GM21367 (cell line): ENCODE data around the gene RCOR1.
"Not testable (repeated sequence)": the region's sequence is repeated elsewhere in the genome, so short reads cannot be mapped to it uniquely, and the experiment has no call there.

ENCODE experiments used
- ATAC-seq: cut with Tn5 transposase; IDR thresholded peaks from one replicate; pipeline ENCODE4 v1.9.1; 2021; ENCODE audit not compliant: unreplicated experiment

Gene RCOR1

DNA sequence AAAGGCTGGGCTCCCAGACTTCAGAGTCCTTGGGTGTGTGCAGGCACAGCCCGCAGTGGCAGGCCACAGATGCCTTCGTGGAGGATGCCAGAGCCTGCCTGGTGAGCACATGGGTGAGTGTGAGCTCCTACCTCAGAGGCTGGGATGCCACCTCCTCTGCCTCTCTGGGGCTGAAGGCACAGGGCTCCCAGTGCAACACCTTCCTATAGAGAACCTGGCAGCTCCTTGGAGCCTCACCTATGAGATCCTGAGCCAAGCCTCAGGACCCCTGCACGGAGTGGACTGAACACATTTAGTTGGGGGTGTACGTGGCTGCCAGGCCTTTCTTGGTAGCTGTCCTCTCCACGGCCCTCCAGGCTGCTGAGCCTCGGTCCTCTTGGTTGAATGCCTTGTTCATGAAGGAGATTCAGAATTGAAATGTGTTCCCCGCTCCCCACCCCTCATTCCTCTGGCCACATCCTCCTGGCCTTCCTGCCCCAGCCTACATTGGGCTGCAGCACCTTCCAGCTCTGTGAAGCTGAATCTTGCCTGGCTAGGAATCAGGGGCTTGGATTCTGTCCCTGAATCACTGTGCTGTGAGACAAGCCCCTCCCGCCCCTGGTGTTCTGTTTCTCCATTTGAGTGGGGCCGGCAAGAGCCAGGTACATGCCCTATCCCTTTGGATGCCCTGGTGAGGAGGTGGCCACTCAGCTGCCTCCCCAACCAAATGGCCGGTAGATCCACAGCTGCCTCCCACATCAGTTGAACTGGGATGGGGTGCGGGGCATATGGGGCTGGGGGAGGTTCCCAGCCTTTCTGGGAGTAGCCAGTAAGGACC lies 146.1 kb downstream of the RCOR1 start:
- no peak for ATAC-seq

DNA sequence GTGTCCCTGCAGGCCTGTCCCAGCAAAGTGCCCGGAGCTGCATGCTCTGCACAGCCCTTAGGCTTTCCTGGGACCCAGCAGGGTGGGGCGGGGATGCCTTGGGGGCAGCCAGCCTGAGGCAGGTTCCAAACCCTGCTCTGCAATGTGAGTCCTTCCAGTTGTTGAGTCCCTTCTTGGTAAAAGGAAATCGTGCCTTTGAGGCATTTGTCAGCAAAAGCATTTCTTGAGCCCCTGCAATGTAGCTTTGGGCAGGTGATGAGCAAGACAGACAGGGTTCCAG lies 146.7 kb downstream of the RCOR1 start:
- no peak for ATAC-seq

DNA sequence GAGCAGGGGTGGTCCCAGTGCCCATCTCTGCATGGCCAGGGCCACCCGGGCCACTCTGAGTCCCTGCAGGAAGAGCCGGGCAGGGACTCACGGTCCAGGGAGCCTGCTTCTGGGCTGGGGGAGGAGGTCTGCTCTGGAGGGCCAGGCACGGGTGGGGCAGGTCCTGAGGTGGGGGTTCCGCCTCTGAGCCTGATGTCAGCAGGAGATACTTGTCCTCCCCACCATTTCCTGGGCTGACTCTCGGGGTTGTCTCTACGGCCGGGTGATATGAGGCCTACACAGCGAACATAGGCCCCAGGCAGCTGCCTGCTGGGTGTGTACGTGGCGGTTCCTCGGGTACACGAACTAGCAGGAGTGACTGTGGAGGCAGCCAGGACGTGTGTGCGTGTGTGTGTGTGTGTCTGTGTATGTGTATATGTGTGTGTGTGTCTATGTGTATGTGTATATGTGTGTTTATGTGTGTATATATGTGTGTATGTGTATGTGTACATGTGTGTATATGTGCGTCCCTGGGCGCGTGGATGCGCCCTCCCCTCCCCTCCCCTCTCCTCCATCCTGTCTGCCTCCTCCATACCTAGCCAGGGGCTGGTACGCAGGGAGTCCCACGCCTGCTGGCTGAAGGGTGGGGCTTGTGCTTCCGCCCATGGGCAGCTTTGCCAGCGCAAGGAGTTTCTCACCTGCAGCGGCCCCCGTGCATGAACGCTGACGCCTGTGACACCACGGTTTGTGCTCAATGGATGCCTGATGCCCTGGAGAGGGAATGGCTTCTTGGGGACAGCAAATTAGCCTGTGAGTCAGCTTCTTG lies 154.4 kb downstream of the RCOR1 start:
- no peak for ATAC-seq

DNA sequence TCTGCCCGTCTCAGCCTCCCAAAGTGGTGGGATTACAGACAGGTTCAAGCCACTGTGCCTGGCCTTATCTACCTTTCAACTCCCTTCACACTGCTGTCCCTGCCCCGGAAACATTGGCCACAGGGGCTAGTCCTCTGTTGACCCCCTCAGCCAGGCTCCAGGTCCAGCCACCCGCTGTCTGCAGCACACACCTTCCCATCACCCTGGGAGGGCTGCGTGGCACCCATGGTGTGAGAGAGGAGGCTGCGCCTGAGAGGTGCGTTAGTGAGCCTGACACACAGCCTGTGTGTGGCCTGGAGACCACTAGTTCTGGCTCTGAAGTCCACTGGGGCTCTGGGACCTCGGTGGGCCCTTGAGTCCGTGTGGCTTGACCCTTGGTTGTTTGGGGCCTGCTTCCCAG lies 156.4 kb downstream of the RCOR1 start:
- ATAC-seq: no peak

DNA sequence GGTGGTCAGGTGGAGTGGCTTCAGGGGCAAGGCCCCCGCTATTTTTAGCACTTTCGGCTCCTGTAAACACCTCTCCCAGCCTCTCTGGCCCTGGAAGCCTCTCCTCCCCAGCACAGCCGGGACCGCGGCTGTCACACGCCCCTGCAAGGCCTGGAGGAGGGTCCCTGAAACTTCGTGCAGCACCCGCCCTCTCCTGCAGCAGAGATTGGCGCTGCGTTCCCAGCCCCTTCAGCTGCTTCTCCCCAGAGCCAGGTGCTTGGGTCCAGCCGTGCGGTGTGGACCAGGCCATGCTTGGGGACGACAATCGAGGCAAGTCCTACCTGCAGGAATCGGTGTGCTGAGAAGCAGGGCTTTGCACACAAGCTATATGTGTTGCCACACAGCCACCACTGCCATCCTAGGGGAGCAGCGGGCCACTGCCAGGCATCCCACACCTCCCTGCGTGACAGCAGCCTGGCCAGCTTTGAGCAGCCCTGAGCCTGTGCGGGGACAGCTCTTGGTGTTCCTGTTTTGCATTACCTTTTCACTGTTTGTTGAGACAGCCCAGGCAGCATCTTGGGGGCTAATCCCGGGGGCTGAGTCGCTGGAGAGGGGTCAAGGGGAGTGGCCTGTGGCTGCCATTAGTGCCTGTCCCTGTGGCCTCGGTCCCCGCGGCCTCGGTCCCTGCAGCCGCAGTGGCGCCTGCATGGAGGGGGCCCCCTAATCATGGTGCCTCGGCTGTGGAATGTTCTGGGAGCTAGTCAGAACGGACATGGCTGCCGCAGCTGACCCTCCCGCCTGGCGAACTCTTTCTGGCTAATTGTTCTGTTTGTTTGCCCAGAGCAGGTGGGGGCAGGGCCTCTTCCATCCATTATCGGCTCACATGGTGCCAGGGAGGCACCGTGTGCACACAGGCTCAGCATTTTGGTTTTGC lies 157.2 kb downstream of the RCOR1 start:
- no peak for ATAC-seq

DNA sequence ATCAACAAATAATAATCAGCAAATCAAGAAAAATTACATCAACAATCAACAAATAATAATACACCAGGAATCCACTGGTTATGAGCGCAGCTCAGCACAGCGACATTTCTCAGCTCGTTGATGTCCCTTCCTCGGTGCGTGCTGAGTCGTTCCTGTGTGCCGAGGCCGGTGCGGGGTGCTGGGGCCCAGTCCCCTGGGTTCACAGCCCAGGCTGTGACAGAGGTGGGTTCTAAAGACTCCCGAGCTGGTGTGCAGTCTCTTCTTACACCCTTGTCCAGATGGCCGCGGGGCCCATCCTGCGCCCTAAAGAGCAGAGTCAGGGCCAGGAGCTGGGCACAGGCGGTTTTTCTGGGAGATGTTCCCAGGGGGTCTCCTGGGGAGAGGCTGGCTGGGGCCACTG lies 157.9 kb downstream of the RCOR1 start:
- no peak for ATAC-seq

DNA sequence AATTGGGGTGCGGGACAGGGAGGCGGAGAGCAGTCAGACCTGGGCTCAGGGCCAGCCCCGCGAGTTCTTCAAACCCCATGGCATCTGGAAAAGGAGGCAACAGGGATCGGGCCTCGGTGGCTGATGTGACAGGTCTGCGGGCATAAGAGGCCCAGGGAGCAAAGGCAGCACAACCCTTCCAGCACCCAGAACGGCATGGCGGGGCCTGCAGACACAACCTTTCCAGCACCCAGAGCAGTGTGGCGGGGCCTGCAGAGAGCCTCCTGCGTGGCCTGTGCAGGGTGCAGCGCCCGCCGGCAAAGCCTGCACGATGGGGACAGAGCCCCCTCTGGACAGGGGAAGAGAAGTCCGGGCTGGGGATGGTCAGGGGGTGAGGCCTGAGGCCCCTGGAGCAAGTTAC lies 158.6 kb downstream of the RCOR1 start:
- ATAC-seq: no peak

DNA sequence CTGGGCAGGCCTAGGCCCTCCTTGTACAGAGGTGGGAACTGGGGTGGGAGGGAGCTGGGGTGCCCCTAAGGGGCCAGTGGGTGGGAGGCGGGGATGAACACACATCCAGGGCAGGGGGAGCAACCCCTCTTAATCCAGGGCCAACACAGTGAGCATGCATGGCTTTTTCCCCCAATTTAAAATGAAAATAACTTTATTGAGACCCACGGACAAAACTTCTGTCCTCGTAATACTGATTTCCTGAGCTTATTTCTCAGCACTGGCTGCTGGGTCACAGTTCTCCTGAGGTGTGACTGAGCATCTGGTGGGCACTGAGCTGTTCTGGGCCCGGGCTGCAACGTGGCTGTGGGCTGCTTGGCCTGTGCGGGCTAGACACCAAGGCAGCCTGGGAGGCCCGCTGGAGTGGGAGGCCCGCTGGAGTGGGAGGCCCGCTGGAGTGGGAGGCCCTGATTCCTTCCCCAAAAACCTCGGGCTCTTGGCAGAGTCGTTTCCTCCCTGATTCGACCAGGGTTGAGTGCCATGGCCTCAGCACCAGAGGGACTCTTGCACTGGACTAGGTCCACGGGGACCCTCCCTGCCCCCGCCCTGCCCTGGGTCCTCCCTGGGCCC lies 159.9 kb downstream of the RCOR1 start:
- no peak for ATAC-seq

DNA sequence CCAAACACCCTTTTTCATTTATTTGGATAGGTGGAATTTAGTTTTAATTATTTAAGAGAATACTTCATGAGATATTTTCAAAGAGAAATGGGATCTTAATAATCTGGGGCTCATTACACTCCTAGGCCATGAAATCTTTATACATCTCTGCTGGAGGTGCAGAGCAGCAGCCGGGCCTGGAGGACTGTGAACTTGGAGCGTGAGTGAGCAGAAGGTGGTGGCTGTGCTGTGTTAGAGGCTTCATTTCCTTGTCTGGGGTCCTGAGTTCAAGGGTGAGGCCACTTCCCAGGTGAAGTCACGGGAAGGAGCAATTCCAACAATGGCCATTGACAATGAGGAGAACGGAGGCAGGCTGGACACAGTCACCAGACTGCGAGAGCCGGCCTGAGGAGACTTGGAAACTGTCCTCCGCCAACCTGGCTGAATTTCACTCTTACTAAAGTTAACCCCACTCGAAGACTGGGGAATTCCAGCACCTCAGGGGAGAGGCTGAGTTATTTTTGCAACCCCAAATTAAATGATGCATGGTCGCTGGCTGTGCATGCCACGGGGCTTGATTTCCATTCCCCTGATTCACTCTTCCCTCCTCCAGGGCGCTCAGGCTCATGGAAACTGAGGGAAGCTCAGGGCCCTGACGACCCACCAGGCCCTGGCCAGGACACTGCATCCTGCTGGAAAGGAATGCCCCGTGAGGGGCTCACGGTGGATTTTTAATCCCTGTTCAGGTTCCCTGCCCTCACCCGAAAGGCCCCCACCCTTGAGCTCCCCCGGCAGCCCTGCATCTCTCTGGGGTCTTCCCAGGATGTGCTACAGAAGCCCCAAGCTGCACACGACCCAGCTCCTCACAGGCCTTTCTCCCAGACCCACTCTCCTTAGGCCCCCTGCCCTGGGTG lies 162.2 kb downstream of the RCOR1 start:
- no peak for ATAC-seq

DNA sequence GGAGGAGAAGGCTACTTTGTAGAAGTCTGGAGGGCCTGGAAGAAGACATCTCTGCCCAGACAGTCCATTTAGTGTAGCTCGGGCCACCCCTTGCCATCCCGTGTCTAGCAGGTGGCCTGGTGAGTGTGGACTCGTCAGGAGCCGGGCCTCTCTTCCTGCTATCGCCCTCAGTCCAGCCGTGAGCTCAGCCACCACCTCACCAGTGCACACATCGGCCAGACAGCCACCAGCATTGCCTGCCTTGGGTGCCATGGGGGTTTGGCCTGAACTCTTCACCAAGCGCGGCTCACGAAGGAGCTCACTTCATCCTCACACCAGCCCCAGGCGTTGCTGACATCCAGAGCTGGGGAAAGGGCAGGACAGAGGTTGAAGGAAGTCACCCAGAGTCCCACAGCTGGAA lies 165.2 kb downstream of the RCOR1 start:
- ATAC-seq: no peak

DNA sequence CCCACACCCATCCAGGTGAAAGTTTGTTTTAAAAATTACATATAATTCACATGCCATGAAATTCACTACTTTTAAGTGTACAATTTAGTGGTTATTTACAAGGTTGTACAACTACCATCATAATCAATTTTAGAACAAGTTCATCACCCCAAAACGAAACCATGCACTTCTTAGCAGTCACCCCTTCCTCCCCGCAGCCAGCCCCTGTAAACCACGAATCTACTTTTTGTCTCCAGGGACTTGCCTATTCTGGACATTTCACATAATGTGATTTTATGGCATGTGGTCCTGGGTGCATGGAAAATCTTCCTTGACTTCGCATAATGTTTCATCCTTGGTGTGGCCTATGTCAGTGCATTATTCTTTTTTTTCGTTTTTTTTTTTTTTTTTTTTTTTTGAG lies 165.6 kb downstream of the RCOR1 start:
- ATAC-seq: no peak

DNA sequence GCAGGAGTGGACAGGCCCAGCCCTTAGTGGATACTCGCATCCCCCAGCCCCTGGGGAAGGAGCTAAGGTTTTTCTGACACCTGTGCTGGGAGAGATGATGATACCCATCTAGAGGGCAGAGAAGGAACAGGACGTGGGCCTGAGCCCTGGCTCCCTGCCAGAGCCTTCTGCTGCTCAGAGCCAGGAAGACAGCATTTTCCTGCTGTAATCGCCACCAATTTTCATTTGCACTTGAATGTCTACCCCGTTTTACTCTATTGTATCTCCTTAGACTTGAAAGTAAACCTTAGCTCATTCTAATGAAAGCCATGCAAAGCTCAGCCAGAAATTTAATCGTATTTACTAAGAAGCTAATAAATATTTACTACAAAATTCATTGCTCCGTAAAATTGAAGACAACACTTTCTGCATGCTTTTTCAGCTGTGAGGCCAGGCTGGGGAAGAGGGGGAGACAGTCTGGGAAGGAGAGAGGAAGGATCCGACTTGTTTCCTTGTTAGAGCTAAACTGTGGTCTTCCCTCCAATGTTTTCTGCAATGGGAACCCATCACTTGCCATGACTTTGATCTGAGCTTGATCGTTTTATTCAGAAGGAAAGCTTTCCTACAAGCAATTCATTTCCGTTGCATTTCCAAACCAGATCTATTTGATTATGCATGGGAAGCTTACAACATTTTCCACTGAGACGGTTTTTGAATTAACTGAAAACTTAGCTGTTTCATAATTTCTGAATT lies 167.2 kb downstream of the RCOR1 start:
- no peak for ATAC-seq

DNA sequence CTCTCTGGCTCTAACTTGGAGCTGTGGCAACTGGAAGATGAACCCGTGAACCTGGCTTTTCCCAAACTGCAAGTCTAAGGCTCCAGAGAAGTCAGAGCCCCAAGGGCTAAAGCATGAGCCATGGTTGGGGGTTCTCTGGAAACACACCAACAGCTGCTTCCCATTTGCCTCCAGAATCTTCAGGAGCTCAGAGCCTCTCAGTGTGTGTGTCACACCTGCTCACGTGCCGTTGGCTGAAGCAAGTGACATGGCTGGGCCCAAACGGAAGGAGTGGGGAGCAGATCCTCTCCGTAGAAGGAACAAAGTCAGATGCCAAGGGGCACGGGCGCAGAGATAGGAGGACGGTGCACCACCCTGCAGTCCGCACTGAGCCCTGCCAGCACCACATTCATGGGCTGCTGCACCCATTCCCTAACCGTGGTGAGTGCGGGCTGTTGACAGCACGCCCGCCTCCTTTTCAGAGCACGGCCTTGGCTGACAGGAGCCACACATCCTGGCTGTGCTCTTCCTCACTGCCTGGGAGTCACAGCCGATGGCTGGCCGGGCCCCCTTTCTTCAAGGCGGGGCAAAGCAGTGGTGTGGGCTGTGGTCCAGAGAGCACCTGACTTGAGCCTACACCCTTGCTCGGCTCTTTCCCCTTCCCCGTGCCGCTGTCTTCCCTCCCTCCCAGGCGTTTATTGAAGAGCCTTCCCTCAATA lies 168.2 kb downstream of the RCOR1 start:
- ATAC-seq: no peak

DNA sequence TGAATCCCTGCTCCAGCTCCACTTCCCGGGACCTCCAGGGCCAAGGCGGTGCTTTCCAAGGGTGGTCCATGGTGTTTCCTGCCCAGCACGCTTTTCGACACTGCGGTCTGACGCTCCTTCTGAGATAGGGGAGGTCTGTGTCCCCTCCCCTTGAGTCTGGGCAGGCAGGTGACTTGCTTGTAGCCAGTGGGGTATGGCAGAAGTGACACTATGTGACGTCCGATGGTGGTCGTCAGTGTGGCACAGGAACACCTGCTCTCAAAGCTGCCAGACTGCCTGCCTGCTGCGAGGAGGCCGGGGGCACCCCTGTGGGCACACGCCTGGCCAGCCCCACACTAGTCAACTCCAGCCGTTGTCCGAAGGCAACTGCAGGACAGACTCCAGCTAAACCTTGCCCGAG lies 168.8 kb downstream of the RCOR1 start:
- no peak for ATAC-seq

DNA sequence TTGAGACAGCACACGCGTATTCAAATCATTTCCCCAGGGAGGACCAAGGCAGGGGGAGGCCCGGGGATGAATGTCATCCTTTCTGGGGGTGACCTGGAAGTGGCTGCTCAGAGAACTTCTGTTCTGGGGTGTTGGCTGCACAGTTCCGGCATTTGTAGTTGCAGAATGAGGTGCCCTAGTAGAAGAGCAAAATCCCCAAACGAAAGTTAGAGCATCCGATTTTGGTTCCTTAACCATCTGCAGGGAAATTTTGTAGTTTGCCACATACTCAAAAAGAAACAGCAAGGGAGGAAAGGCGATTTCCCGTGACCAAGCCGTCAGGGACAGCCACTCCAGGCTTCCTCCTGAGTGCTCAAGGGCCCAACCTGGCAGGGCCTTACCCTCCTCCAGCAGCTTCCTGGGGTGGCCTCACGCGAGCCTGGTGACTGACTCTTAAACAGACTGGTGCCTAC lies 171.8 kb downstream of the RCOR1 start:
- ATAC-seq: peak; percentile 47

DNA sequence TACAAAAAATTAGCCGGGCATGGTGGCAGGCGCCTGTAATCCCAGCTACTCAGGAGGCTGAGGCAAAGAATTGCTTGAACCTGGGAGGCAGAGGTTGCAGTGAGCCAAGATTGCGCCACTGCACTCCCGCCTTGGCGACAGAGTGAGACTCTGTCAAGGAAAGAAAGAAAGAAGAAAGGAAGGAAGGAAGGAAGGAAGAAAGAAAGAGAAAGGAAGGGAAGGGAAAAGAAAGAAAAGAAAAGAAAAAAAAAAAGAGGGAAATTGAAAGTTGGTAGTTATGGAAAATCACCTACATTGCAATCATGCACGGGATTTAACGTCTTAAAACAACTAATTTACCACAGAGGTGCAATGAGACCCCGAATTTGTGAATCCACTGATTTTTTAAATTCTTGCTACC lies 173.3 kb downstream of the RCOR1 start:
- ATAC-seq: not testable (repeated sequence)

DNA sequence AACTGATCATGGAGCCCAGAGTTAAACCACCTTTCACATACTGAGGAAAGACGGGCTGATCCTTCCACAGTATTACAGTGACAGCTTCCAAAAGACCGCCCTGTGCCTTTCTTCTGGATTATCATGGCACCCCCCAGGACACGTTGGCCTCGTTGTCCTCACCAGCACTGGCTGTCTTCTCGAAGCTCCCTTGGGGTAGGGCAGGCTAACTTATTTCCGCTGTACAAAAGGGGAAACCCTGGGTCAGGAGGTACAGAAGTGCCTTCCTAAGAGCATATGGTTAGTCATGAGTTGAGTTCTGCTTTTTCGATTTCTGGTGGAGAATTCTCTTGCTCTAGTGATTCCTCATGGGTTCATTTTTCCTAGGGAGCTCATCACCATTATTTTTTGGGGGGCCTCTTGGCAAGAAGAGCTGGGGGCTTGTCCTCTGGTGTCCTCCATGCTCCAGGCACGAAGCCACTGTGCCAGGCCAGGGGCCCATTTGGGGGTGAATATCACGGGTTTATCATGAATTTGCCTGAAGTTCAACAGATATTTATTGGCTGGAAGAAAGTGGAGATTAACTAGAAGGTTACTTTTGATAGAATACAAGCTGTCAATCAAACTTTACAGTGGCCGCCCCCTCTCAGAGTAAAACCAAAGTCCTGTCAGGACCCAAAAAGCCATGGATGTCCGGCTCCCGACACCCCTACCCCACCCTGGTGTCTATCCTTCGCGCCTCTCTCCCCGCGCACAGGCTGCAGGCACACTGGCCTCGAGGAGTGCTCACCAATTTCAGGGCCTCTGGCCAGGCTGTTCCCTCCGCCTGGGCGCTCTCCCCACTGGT lies 176.0 kb downstream of the RCOR1 start:
- peak; percentile 51 for ATAC-seq

DNA sequence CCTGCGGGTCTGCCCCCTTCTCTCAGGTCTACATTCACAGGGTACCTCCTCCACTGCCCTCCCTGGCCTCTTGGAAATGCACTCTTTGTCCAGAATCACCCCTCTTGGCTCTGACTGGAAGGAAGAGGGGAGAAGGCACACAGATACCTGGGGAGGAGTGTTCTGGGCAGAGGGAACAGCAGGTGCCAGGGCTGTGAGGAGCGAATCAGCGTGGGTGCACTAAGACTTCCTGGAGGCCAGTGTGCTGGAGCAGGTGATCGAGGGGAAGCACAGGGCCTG lies 176.5 kb downstream of the RCOR1 start:
- ATAC-seq: no peak
